Erythroblast (primary cell): ENCODE data around the gene CHST12.

ENCODE experiments used
- GATA1 ChIP-seq: IDR thresholded peaks from 2 replicates; pipeline ENCODE4 v1.6.1; 2011; ENCODE audit warnings: low read depth, mild to moderate bottlenecking, control low read depth, low read length, moderate library complexity
- POLR2A ChIP-seq: IDR thresholded peaks from 2 replicates; pipeline ENCODE4 v1.6.1; 2011; ENCODE audit warnings: mild to moderate bottlenecking, low read length

DNA sequence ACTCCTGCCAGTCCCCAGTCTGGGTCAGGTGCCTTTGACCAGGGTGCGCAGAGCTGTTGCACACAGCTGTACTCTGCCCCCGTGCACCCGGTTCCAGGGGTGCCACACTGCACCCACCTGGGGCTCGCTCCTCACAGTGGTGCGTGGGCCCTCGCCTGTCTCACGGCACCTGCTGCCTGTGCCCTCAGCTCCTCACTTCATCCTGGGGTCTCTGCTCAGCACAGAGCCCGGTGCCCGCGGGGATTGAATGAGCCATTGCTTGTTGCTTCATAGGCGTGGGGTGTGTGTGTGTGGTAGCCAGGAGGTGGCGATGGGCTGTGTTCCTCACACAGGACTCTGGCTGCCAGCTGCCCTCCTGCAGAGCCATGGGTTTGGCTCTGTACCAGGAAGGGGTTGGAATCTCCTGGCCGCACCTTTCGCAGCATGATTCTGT, 30.3 kb upstream of the CHST12 start:
- TF ChIP-seq POLR2A = no peak
- TF ChIP-seq GATA1 = no peak
